Neural progenitor cell (in vitro differentiated cells): Measurements from ENCODE around the gene PHF2.

ENCODE experiments used
- EZH2 ChIP-seq: fragments of 200-600 bp; sonication (generic); IDR thresholded peaks from 2 replicates; pipeline ENCODE4 v1.6.1; 2017; ENCODE audit warnings: antibody characterized with exemption, mild to moderate bottlenecking, moderate library complexity
- EZH2phosphoT487 ChIP-seq: fragments of 200-600 bp; sonication (generic); IDR thresholded peaks from 2 replicates; pipeline ENCODE4 v1.6.1; 2017; ENCODE audit warnings: antibody characterized with exemption
- TF ChIP-seq, protein P1 (sequence below): fragments of 200-600 bp; sonication (generic); IDR thresholded peaks from 2 replicates; pipeline ENCODE4 v1.5.1; 2017; ENCODE audit warnings: antibody characterized with exemption, mild to moderate bottlenecking

DNA sequence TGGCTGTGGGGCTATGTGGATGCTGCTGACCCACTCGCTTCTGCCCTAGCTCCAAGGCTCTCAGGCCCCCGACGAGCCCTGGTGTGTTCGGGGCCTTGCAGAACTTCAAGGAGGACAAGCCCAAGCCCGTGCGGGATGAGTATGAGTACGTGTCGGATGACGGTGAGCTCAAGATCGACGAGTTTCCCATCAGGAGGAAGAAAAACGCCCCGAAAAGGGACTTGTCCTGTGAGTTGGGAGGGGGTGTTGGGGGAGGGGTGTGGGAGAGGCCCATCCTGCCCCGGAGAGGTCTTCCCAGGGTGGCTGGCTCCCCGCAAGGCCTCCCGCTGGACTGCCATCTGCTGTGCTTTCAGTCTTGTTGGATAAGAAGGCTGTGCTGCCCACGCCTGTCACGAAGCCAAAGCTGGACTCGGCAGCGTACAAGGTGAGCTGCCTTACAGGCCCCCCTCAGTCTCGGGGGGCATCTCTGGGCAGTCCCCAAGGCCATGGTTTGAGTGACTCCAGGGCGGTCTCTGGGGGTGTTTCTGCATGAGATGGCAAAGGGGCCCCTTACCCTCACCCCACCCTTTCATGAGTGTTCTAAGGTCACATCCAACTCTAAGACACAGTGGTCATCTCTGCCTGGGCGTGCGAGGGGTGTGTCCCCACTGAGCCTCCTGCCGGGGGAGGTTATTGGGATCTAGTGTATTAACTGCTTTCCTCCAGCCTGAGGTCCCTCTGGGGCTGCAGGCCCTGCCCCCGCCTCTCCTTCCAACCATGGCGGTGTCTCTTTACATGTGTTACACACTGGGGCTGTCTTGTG lies 89.5 kb downstream of the PHF2 start:
- TF ChIP-seq, protein P1, sequence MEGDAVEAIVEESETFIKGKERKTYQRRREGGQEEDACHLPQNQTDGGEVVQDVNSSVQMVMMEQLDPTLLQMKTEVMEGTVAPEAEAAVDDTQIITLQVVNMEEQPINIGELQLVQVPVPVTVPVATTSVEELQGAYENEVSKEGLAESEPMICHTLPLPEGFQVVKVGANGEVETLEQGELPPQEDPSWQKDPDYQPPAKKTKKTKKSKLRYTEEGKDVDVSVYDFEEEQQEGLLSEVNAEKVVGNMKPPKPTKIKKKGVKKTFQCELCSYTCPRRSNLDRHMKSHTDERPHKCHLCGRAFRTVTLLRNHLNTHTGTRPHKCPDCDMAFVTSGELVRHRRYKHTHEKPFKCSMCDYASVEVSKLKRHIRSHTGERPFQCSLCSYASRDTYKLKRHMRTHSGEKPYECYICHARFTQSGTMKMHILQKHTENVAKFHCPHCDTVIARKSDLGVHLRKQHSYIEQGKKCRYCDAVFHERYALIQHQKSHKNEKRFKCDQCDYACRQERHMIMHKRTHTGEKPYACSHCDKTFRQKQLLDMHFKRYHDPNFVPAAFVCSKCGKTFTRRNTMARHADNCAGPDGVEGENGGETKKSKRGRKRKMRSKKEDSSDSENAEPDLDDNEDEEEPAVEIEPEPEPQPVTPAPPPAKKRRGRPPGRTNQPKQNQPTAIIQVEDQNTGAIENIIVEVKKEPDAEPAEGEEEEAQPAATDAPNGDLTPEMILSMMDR: no peak
- TF ChIP-seq EZH2phosphoT487 (no peak), EZH2 (no peak)
